GM19372 (cell line): Measurements from ENCODE around the gene HAND2.
A peak's percentile ranks its signal among the peaks of the same experiment; 100 is the strongest.

ENCODE experiments used
- ATAC-seq: cut with Tn5 transposase; IDR thresholded peaks from one replicate; pipeline ENCODE4 v1.9.1; 2021; ENCODE audit warnings: mild to moderate bottlenecking, low read depth, moderate library complexity; ENCODE audit not compliant: unreplicated experiment

The HAND2 gene

GRCh38 chr4:173521467-173522159 lies 8.4 kb downstream of the HAND2 start:
- ATAC-seq, result no peak

GRCh38 chr4:173520921-173521466 lies 9.0 kb downstream of the HAND2 start:
- ATAC-seq, result no peak

GRCh38 chr4:173519111-173520101 lies 10.6 kb downstream of the HAND2 start:
- no peak for ATAC-seq

- ATAC-seq, result no peak
Observed at GRCh38 chr4:173518425-173519102, 11.5 kb downstream of the HAND2 start.

GRCh38 chr4:173517781-173518424 lies 12.1 kb downstream of the HAND2 start:
- no peak for ATAC-seq

GRCh38 chr4:173516621-173517524 lies 13.2 kb downstream of the HAND2 start:
- ATAC-seq, result no peak

GRCh38 chr4:173515458-173515857 lies 14.6 kb downstream of the HAND2 start:
- ATAC-seq, result no peak

- no peak for ATAC-seq
Observed at GRCh38 chr4:173514641-173515217, 15.3 kb downstream of the HAND2 start.

GRCh38 chr4:173513651-173514050 lies 16.4 kb downstream of the HAND2 start:
- ATAC-seq, result no peak

GRCh38 chr4:173511787-173512361 lies 18.2 kb downstream of the HAND2 start:
- ATAC-seq, result no peak

- ATAC-seq, result no peak
Observed at GRCh38 chr4:173509036-173510001, 20.7 kb downstream of the HAND2 start.

- ATAC-seq, result no peak
Observed at GRCh38 chr4:173508386-173509035, 21.5 kb downstream of the HAND2 start.

GRCh38 chr4:173507471-173508385 lies 22.3 kb downstream of the HAND2 start:
- ATAC-seq, result no peak

GRCh38 chr4:173506597-173507211 lies 23.3 kb downstream of the HAND2 start:
- peak; percentile 17 for ATAC-seq

- ATAC-seq, result peak; percentile 74
Observed at GRCh38 chr4:173505924-173506518, 24.0 kb downstream of the HAND2 start.
